ENCODE results near the gene POC1A.
A peak's percentile ranks its signal among the peaks of the same experiment; 100 is the strongest.

Gene POC1A

DNA sequence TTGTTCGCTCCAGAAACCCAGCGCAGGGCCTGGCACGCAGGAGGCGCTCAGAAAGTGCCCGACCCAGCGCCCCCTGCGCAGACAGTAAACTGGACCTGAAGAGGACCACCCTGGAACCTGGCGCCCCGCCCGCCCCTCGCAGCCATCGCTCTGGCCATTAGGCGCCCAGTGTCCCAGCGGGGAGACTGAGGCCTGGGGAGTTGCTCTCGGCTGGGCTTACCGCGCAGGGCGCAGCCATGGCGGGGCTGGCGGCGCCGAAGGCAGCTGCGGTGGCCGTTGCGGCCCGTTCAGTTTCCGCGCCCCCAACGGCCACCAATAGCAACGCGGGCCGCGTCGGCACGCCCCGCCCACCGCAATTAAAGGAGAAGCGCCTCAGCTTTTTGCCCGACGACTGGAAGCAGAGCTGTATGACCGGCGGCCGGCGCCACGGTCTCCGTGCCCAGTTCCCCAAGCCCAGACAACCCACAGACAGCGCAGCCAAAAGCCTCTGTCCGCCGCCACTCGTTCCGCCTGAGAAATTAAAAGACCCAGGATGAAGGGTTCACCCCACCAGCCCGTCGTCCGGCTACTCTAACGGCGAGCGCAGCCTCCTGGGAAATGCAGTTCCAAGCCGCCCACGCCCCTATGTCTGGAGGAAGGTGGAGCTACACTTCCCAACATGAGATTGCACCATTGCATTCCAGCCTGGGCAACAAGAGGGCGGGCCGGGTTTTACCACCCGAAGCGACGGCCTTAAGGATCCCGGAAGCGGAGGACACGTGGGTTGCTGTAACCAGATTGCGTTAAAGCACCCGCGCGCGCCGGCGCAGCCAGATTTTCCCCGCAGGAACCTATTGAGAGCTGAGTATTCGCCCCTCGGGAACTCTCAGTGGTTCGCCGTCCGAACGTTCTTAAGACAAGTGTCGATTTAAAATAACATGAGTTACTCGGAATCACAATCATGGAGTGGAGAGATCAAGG, at the start of gene POC1A:
POC1A (minus strand) TSS at position 289 of the 960 bp plus-strand sequence; CDS start at position 238, 51 bp downstream.
- DNase-seq, result peak; percentile 67

DNA sequence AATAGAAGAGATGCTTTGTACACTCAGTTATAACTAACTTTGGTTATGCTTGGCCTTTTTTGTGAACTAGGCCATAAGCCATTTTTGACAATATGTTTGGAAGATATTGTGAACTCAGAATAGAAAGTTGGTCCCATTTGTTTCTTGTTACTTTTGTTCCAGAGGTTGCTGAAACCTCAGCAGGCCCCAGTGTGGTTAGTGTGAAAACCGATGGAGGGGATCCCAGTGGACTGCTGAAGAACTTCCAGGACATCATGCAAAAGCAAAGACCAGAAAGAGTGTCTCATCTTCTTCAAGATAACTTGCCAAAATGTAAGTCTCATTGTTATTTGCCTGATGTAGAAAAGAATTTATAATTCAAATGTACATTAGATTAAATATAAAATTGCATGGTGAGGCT, 49.5 kb upstream of the POC1A start:
- no peak for DNase-seq

- DNase-seq, result no peak
These were observed 48.3 kb upstream of the POC1A start for GRCh38 chr3:52202384-52203077.

- no peak for DNase-seq
These were observed 46.9 kb upstream of the POC1A start for GRCh38 chr3:52200981-52201679.

DNA sequence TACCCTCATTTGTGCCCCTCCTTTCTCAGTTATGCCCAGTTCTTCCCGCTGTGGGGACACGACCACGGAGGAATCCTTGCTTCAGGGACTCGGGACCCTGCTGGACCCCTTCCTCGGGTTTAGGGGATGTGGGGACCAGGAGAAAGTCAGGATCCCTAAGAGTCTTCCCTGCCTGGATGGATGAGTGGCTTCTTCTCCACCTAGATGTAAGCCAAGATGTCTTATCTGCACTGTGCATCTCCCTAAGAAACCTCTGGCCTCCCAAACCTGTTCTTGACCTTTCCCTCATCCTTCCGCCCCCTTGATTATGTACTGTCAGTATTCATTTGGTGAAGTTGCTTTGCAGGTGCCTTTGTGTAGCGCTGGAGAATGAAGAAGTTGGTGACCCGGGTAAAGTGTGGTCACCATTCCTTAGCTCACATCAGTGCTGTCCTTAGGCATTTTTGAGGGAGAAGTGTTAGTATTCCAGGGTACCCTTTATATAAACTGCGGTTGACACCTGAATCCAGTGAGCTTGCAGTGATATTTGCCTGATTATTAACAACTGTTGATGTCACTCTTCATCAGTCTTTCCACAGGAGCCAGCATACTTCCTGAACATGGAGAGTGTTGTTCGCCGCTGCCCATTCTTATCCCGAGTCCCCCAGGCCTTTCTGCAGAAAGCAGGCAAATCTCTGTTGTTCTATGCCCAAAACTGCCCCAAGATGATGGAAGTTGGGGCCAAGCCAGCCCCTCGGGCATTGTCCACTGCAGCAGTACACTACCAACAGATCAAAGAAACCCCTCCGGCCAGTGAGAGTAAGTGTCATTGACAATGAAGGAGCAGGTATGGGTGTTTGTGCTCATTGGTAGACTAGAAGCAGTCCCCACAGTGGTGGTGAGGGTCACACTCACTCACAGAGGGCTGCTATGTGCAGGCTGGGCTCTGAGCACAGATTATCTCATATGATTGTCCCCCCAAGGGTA, 44.7 kb upstream of the POC1A start:
- no peak for DNase-seq

GRCh38 chr3:52197842-52198625, 43.8 kb upstream of the POC1A start, which contains the start of gene ALAS1:
ALAS1 (plus strand) TSS chr3:52198160; CDS start chr3:52199242, 1,082 bp downstream.
- peak; percentile 21 for DNase-seq

DNA sequence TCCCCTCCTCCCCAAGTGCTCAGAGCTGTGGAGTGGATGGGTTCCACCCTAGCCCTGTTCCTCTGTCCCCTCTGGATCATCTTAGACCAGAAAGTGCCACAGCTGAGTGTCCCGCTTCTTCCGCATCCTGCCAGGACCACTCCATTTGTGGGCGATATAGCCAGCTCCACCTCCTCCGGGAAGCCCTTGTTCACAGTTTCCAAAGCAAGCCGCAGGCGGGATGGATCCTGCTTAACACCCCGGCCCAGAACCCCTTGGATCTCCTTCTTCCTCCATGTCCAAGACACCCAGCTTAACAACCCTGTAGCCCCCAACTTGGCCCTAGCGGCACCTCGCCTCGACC, 43.2 kb upstream of the POC1A start:
- no peak for DNase-seq

DNA sequence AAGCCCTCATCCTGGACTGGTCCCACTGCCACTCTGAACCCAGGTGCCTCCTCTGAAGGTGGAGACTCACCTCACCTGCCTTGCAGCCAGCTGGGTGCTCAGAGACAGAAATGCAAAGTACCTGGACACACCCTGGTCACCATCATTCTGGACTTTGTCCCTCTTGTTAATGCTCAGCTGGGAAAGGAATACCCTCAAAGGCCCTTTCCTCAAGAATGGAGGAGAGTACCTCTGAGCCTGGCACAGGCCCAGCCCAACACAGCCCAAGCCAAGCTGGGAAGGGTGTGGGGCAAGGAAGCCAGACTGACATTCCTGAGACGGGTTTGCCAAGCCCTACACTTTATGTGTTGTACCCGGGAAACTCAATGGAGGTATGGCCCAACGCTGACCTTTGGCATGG, 42.8 kb upstream of the POC1A start:
- no peak for DNase-seq

DNA sequence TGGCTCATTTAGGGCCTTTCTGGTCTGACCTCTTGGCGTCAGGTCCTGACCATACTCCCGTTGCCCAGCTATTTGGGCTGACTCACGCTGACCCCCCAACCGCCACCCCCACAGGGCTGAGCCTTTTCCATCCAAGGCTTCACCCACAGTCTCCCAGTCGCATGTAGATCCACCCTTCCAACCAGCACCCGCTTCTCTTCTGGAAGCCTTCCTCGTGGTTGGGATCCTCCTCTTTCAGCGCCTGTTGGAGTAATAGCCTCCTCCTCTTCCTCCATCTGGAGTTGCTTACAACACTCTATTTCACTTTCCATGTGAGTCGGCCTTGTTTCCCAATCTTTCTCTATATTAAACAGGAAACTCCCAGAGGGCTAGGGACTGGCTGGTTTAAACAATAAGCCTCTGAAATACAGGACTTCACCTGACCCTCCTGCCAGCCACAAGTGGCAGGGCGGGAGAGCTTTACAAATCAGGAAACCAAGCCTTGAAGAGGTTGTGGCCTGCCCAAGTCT, 41.7 kb upstream of the POC1A start:
- DNase-seq, result no peak

DNA sequence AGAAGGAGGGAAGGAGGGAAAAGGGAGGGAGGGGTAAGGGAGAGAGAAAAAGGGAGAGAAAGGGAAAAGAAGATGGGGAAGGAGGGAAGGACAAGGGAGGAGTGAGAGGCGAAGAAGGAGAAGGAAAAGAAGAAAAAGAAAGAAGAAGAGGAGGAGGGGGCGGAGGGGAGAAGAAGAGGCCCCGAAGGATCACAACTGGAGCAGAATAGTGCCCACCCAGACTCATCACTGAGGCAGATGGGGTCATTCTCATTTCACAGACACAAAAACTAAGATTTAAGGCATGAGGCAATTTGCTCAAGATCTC, 41.0 kb upstream of the POC1A start:
- no peak for DNase-seq

GRCh38 chr3:52194485-52195290, 40.5 kb upstream of the POC1A start:
- no peak for DNase-seq

GRCh38 chr3:52193065-52193464, 38.8 kb upstream of the POC1A start:
- no peak for DNase-seq

- DNase-seq, result no peak
These were observed 37.4 kb upstream of the POC1A start for GRCh38 chr3:52191663-52192062.

DNA sequence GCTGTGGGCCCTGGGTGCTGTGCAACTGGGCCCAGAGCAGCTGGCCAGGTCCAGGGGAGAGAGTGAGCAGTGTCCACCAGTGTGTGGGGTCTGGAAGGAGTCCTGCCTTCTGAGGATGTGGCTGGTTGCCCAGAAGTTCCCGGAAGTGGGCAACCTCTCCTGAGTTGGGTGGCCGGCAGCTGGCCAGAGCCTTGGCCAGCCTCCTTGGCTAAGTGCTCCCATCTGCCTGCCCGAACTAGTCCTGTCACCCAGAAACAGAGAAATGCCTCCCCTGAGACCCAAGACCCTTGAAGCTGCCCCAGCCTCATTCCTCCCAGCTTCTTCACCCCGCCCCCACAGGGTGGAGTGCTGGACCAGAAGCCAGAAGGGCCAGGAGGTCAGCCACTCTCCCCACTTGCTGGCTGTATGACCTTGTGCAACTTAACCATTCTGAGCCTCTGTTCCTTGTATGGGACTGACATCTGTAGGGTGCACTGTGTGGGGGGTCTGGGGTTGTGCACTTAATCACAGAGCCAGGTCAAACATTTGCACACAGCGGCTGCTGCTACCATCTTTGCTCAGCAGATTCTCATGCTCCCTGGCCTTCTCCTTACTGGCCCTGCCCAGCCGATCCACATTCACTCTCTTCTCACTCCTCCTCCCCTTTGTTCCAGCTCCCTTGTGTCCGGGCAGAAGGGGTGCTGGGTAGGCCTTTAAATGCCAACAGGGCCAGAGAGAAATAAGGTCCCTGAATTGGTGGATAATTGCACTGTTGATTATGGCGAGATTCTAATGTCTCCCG, 36.3 kb upstream of the POC1A start:
- no peak for DNase-seq

DNA sequence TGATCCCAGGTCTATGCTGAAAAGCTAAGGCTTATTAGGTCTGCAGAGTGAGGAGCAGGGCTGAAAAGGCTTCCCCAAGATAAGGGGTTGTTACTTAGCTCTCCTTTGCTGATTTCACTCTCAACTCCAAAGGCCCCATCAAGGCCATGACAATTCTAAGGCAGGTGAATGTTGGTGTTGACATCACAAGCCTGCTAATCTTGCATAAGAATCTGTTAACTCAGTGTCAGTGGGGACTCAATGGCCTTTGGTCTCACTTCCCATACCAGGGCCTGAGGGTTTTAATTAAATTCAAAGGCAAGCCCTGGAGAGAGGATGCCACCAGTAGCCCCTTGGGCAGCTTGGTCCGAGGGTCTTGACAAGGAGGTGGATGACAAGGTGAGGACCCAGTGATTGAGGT, 34.3 kb upstream of the POC1A start:
- DNase-seq, result no peak

DNA sequence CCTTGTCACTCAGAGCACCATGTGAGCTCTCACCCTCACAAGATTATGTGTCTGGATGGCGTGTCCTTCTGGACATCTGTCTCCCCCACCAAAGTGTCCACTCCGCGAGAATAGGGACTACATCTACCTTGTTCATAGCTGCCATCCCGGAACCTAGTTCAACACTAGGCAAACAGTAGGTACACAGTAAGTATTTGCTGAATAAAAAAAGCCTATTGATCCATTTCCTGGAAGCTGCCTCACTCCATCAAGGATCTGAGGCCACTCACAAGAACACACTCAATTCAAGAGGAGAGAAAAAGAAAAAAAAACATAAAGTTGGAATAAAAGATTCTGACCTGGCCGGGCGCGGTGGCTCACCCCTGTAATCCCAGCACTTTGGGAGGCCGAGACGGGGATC, 32.5 kb upstream of the POC1A start:
- DNase-seq, result no peak

DNA sequence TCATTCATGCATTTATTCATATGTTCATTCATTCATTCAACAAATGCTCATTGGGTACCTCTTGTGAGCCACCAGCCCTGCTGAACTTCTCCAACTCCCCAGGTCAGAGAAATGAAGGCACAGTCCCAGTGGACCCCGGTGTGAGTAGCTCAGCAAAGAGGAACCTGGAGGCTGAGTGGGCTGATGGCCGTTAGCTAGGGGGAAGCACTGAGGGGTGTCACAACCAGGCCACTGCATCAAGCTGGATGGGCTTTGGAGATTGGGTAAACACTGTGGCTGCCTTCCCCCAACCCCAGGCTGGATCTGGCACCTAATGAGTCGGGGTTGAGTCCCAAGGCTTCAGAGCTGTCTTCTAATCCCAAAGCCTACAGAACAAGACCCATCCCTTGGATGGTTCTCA, 31.6 kb upstream of the POC1A start:
- no peak for DNase-seq

DNA sequence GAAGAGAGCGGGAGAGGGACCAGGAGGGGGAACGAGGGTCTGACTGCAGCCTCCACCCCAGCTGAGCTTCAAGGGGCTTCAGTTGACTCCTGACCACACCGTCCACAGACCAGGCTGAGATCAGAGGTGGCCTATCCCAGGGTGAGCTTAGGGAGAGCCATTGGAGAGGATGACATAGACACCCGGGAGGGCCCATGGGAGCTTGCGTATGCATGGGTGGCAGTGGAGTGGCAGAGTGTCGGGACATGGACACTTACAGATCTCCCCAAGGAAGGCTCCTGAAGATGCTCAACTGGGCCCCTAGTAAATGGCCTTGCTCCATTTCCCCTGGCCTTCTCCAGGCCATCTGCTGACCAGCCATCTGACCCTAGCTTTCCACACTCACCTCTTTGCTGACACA, 31.1 kb upstream of the POC1A start:
- DNase-seq, result no peak

GRCh38 chr3:52184690-52185089, 30.5 kb upstream of the POC1A start:
- no peak for DNase-seq
